GM23338 (cell line): ENCODE data around the gene PSMD5. TPM values are rescaled to one million over a fixed set of nuclear protein-coding genes. Genes with fewer than 3 reads are reported as not detected.

Experiments
- ATAC-seq: fragments of 200-7000 bp; cut with Tn5 transposase; 3 replicates; pipeline ENCODE4 v1.9.1; 2020
- DNase-seq: peaks from one replicate; pipeline ENCODE4 v3.0.0-alpha.2; 2015; ENCODE audit warnings: low spot score
- H2AFZ ChIP-seq: fragments of 200-600 bp; sonication (generic); 2 replicates; pipeline ENCODE4 v1.8.0; 2016; ENCODE audit warnings: antibody characterized with exemption, mild to moderate bottlenecking, moderate library complexity
- H3F3A ChIP-seq: fragments of 200-600 bp; sonication (generic); replicated peaks from 2 replicates; pipeline ENCODE4 v1.8.0; 2017; ENCODE audit warnings: antibody characterized with exemption, mixed run types, low read depth
- H3K27ac ChIP-seq: fragments of 200-600 bp; sonication (generic); 2 replicates; pipeline ENCODE4 v1.6.1; 2016; ENCODE audit warnings: low read depth
- H3K27me3 ChIP-seq: fragments of 200-600 bp; sonication (generic); 2 replicates; pipeline ENCODE4 v1.8.0; 2016; ENCODE audit warnings: mild to moderate bottlenecking, mixed run types, moderate library complexity; ENCODE audit not compliant: insufficient read depth
- H3K36me3 ChIP-seq: fragments of 200-600 bp; sonication (generic); 2 replicates; pipeline ENCODE4 v1.8.0; 2016; ENCODE audit warnings: mild to moderate bottlenecking; ENCODE audit not compliant: insufficient read depth
- H3K4me1 ChIP-seq: fragments of 200-600 bp; sonication (generic); 2 replicates; pipeline ENCODE4 v1.8.0; 2016; ENCODE audit warnings: mild to moderate bottlenecking, moderate library complexity; ENCODE audit not compliant: insufficient read depth
- H3K4me2 ChIP-seq: fragments of 200-600 bp; sonication (generic); 2 replicates; pipeline ENCODE4 v1.7.1; 2017; ENCODE audit warnings: mixed run types
- H3K4me3 ChIP-seq: fragments of 200-600 bp; sonication (generic); 2 replicates; pipeline ENCODE4 v1.6.1; 2016; ENCODE audit warnings: mixed run types
- H3K79me2 ChIP-seq: fragments of 200-600 bp; sonication (generic); replicated peaks from 2 replicates; pipeline ENCODE4 v1.8.0; 2017; ENCODE audit warnings: mild to moderate bottlenecking; ENCODE audit not compliant: insufficient read depth
- H3K9me2 ChIP-seq: fragments of 200-600 bp; sonication (generic); 2 replicates; pipeline ENCODE4 v1.8.0; 2017; ENCODE audit not compliant: insufficient read depth
- H4K20me1 ChIP-seq: fragments of 200-600 bp; sonication (generic); replicated peaks from 2 replicates; pipeline ENCODE4 v1.8.0; 2017; ENCODE audit warnings: mild to moderate bottlenecking; ENCODE audit not compliant: insufficient read depth
- H3K27ac Mint-ChIP-seq: 2 replicates; pipeline ENCODE4 v1.8.0; 2020; ENCODE audit warnings: inconsistent platforms, mild to moderate bottlenecking, moderate library complexity, mixed read lengths
- H3K27me3 Mint-ChIP-seq: 3 replicates; pipeline ENCODE4 v1.8.0; 2022; ENCODE audit warnings: low read depth, mild to moderate bottlenecking, moderate library complexity, mixed read lengths, inconsistent platforms; ENCODE audit not compliant: insufficient read depth, poor library complexity
- H3K36me3 Mint-ChIP-seq: 3 replicates; pipeline ENCODE4 v1.8.0; 2021; ENCODE audit warnings: low read depth, mild to moderate bottlenecking, inconsistent platforms, moderate library complexity, mixed read lengths
- H3K4me1 Mint-ChIP-seq: 3 replicates; pipeline ENCODE4 v1.8.0; 2020; ENCODE audit warnings: mild to moderate bottlenecking, inconsistent platforms, mixed read lengths
- H3K4me3 Mint-ChIP-seq: 3 replicates; pipeline ENCODE4 v1.8.0; 2021; ENCODE audit warnings: moderate library complexity, mild to moderate bottlenecking, inconsistent platforms, mixed read lengths
- H3K9me3 Mint-ChIP-seq: 3 replicates; pipeline ENCODE4 v1.8.0; 2020; ENCODE audit warnings: moderate library complexity, mild to moderate bottlenecking, inconsistent platforms, mixed read lengths
- CREB1 ChIP-seq: fragments of 250-450 bp; sonication (Bioruptor Pico); IDR thresholded peaks from 2 replicates; pipeline ENCODE4 v1.5.0; 2020; ENCODE audit warnings: low read depth, mild to moderate bottlenecking, moderate library complexity
- CTCF ChIP-seq, 2 experiments: fragments of 200-600 bp in 1 of 2; sonication (generic) in 1 of 2; conservative IDR thresholded peaks; 2 replicates each; pipeline versions ENCODE4 v1.5.1 to v1.6.1; 2016 to 2017; ENCODE audit warnings: antibody characterized with exemption in 2 of 2, low read depth in 2 of 2, mild to moderate bottlenecking in 2 of 2, moderate library complexity in 1 of 2
- ETS1 ChIP-seq: IDR thresholded peaks from 2 replicates; pipeline ENCODE4 v1.6.1; 2016; ENCODE audit warnings: antibody characterized with exemption
- EZH2 ChIP-seq: fragments of 200-600 bp; sonication (generic); IDR thresholded peaks from one replicate; pipeline ENCODE4 v1.8.0; 2017; ENCODE audit warnings: antibody characterized with exemption, mild to moderate bottlenecking, low read depth; ENCODE audit not compliant: unreplicated experiment
- EZH2phosphoT487 ChIP-seq: fragments of 200-600 bp; sonication (generic); IDR thresholded peaks from one replicate; pipeline ENCODE4 v1.8.1; 2018; ENCODE audit warnings: antibody characterized with exemption; ENCODE audit not compliant: unreplicated experiment
- JUNB ChIP-seq: IDR thresholded peaks from one replicate; pipeline ENCODE4 v1.6.1; 2016; ENCODE audit warnings: antibody characterized with exemption; ENCODE audit not compliant: unreplicated experiment
- NANOG ChIP-seq: IDR thresholded peaks from 2 replicates; pipeline ENCODE4 v1.6.1; 2016; ENCODE audit warnings: antibody characterized with exemption, borderline replicate concordance
- POLR2AphosphoS5 ChIP-seq: IDR thresholded peaks from 2 replicates; pipeline ENCODE4 v1.6.1; 2016; ENCODE audit warnings: antibody characterized with exemption, low read depth
- REST ChIP-seq: IDR thresholded peaks from one replicate; pipeline ENCODE4 v1.6.1; 2018; ENCODE audit warnings: antibody characterized with exemption; ENCODE audit not compliant: unreplicated experiment
- STAT1 ChIP-seq: IDR thresholded peaks from one replicate; pipeline ENCODE4 v1.6.1; 2016; ENCODE audit warnings: antibody characterized with exemption; ENCODE audit not compliant: unreplicated experiment
- ZNF114 ChIP-seq: fragments of 250-450 bp; sonication (Bioruptor Pico); IDR thresholded peaks from 2 replicates; pipeline ENCODE4 v1.5.0; 2020; ENCODE audit warnings: mild to moderate bottlenecking, moderate library complexity
- ZNF331 ChIP-seq: fragments of 250-450 bp; sonication (Bioruptor Pico); IDR thresholded peaks from 2 replicates; pipeline ENCODE4 v1.5.0; 2020; ENCODE audit warnings: low read depth, mild to moderate bottlenecking, moderate library complexity
- ZNF462 ChIP-seq: fragments of 250-450 bp; sonication (Bioruptor Pico); IDR thresholded peaks from 2 replicates; pipeline ENCODE4 v1.5.0; 2020; ENCODE audit warnings: mild to moderate bottlenecking, moderate library complexity
- polyA plus RNA-seq: library from polyadenylated mRNA; unstranded; fragments of >200 nt; fragmentation: Nextera tagmentation; extraction: Ambion mirVana; gene quantifications from 2 replicates; pipeline ENCODE4 v1.2.1, GENCODE V29; 2016
- total RNA-seq: library from RNA; depleted of rRNA; stranded (reverse); fragments of >200 nt; shearing (Covaris generic); gene quantifications from 2 replicates; pipeline ENCODE4 v1.2.3, GENCODE V29; 2014

PSMD5 gene
- total and polyA plus RNA-seq, 2 experiments from 2014 or later, result 23.9 to 40.5 TPM

GRCh38 chr9:120774719-120775118, 68.0 kb downstream of the PSMD5 start:
- DNase-seq, result no peak
- no peak overlapping the region for H3K4me3 ChIP-seq

More at GRCh38 chr9:120774719-120775118, 68.0 kb downstream of the PSMD5 start:
- peaks cover 58% of the 10 kb centered on the region for H3K36me3 Mint-ChIP-seq
- H3K27me3 Mint-ChIP-seq, result peaks cover 2% of the 10 kb centered on the region
- no peaks in the 10 kb centered on the region for H3K9me3 Mint-ChIP-seq
- TF ChIP-seq CREB1 (CRISPR knock-in tag) (no peak), EZH2phosphoT487 (no peak), STAT1 (no peak), ZNF114 (no peak), EZH2 (no peak), CTCF (conservative IDR thresholded peaks at IDR 0.05; ENCODE audit: low read depth in 2 of 2) (no peak), JUNB (no peak), ZNF462 (CRISPR knock-in tag) (no peak), NANOG (no peak), ETS1 (no peak), POLR2AphosphoS5 (no peak), REST (no peak), ZNF331 (CRISPR knock-in tag) (no peak)
- H3K27ac ChIP-seq, result no peak overlapping the region
- no peaks in the 10 kb centered on the region for H3K4me1 Mint-ChIP-seq
- H3K4me3 Mint-ChIP-seq, result no peak overlapping the region
- peaks cover 13% of the 10 kb centered on the region for H3K79me2 ChIP-seq
- H4K20me1 ChIP-seq, result peaks cover 10% of the 10 kb centered on the region; the same call in 1 of the 2 replicates
- no peak overlapping the region for H3K4me2 ChIP-seq
- H2AFZ ChIP-seq, result no peak overlapping the region
- peaks cover 42% of the 10 kb centered on the region for H3K36me3 ChIP-seq
- H3K4me1 ChIP-seq, result no peaks in the 10 kb centered on the region
- H3K27ac Mint-ChIP-seq, result no peak overlapping the region
- ATAC-seq, result no peak; the same call in 2 of the 3 replicates
- H3K9me2 ChIP-seq, result no peaks in the 10 kb centered on the region
- no peaks in the 10 kb centered on the region for H3K27me3 ChIP-seq
- H3F3A ChIP-seq, result 0 out of 2 replicates have a peak, but pooled peaks cover 2% of the 10 kb centered on the region
